Measurements from ENCODE around the gene DNAH12.
"Not testable (repeated sequence)": the region's sequence is repeated elsewhere in the genome, so short reads cannot be mapped to it uniquely, and the experiment has no call there.

DNA sequence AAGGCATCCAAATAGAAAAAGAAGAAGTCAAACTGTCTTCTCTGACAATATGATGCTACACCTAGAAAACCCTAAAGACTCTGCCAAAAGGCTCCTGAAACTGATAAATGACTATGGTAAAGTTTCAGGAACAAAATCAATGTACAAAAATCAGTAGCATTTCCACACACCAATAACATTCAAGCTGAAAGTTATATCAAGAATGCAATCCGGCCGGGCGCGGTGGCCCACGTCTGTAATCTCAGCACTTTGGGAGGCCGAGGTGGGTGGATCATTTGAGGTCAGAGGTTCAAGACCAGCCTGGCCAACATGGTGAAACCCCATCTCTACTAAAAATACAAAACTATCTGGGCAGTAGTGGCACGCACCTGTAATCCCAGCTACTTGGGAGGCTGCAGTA, 105.7 kb downstream of the DNAH12 start:
- TF ChIP-seq POLR2A (IDR thresholded peaks at IDR 0.05; ENCODE audit: low read length); ZSCAN20 (CRISPR knock-in tag; IDR thresholded peaks at IDR 0.05): not testable (repeated sequence)
- TF ChIP-seq, protein P1, sequence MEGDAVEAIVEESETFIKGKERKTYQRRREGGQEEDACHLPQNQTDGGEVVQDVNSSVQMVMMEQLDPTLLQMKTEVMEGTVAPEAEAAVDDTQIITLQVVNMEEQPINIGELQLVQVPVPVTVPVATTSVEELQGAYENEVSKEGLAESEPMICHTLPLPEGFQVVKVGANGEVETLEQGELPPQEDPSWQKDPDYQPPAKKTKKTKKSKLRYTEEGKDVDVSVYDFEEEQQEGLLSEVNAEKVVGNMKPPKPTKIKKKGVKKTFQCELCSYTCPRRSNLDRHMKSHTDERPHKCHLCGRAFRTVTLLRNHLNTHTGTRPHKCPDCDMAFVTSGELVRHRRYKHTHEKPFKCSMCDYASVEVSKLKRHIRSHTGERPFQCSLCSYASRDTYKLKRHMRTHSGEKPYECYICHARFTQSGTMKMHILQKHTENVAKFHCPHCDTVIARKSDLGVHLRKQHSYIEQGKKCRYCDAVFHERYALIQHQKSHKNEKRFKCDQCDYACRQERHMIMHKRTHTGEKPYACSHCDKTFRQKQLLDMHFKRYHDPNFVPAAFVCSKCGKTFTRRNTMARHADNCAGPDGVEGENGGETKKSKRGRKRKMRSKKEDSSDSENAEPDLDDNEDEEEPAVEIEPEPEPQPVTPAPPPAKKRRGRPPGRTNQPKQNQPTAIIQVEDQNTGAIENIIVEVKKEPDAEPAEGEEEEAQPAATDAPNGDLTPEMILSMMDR (IDR thresholded peaks at IDR 0.05) = not testable (repeated sequence)

Data from A549 (cell line).